Endothelial cell of umbilical vein (primary cell): ENCODE data around the gene IFNA1.

Experiments
- CTCF ChIP-seq, 2 donors: IDR thresholded peaks; 1 replicate in 1 of 2; 2 replicates in 1 of 2; pipeline ENCODE4 v1.5.1; 2011; ENCODE audit warnings: low read length in 2 of 2, mild to moderate bottlenecking in 2 of 2, moderate library complexity in 2 of 2, control low read depth in 1 of 2, inconsistent platforms in 1 of 2, low read depth in 1 of 2; ENCODE audit not compliant: insufficient read depth in 1 of 2; ENCODE audit errors: extremely low read depth in 1 of 2
- EZH2 ChIP-seq: IDR thresholded peaks from 2 replicates; pipeline ENCODE4 v1.6.1; 2012; ENCODE audit warnings: borderline replicate concordance, low read depth, mild to moderate bottlenecking, moderate library complexity, low read length, inconsistent platforms; ENCODE audit not compliant: severe bottlenecking
- FOS ChIP-seq: IDR thresholded peaks from 2 replicates; pipeline ENCODE4 v1.6.1; 2011; ENCODE audit warnings: mild to moderate bottlenecking, low read length, moderate library complexity, borderline replicate concordance; ENCODE audit not compliant: insufficient read depth
- GATA2 ChIP-seq: IDR thresholded peaks from 2 replicates; pipeline ENCODE4 v1.7.0; 2011; ENCODE audit warnings: low read depth, mild to moderate bottlenecking, moderate library complexity, mixed read lengths, low read length; ENCODE audit not compliant: insufficient read length, insufficient read depth
- POLR2A ChIP-seq: IDR thresholded peaks from 2 replicates; pipeline ENCODE4 v1.6.1; 2012; ENCODE audit warnings: low read depth, mild to moderate bottlenecking, control low read depth, low read length
- TF ChIP-seq, protein P1 (sequence below): IDR thresholded peaks from 2 replicates; pipeline ENCODE4 v1.6.1; 2011; ENCODE audit not compliant: insufficient read depth, insufficient read length

- no peak for TF ChIP-seq CTCF (IDR thresholded peaks at IDR 0.05; ENCODE audit: extremely low read depth in 1 of 2, insufficient read depth in 1 of 2, low read depth in 1 of 2, low read length in 2 of 2)
- TF ChIP-seq EZH2, result no peak
- TF ChIP-seq FOS, result no peak
- TF ChIP-seq POLR2A, result no peak
- no peak for TF ChIP-seq GATA2
- TF ChIP-seq, protein P1, sequence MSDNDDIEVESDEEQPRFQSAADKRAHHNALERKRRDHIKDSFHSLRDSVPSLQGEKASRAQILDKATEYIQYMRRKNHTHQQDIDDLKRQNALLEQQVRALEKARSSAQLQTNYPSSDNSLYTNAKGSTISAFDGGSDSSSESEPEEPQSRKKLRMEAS, result no peak
Observed at GRCh38 chr9:21398955-21399489, 41.2 kb upstream of the IFNA1 start.
